HCT116 (cell line): ENCODE measurements around the gene INPP5D.
"Not testable (repeated sequence)": the region's sequence is repeated elsewhere in the genome, so short reads cannot be mapped to it uniquely, and the experiment has no call there.

ENCODE experiments used
- CTCF ChIP-seq, 3 experiments: fragments of 200-600 bp in 1 of 3; sonication (generic) in 1 of 3; IDR thresholded peaks in 2 of 3; conservative IDR thresholded peaks in 1 of 3; 2 replicates each; pipeline ENCODE4 v1.5.1; 2012 to 2017; ENCODE audit warnings: low read depth in 2 of 3, low read length in 2 of 3, antibody characterized with exemption in 1 of 3, borderline replicate concordance in 1 of 3, control low read depth in 1 of 3, mild to moderate bottlenecking in 1 of 3, mixed read lengths in 1 of 3, mixed run types in 1 of 3, moderate library complexity in 1 of 3; ENCODE audit not compliant: insufficient read depth in 1 of 3
- EZH2 ChIP-seq: fragments of 200-600 bp; sonication (generic); IDR thresholded peaks from 2 replicates; pipeline ENCODE4 v1.6.1; 2017; ENCODE audit warnings: antibody characterized with exemption, mixed run types
- EZH2phosphoT487 ChIP-seq: fragments of 200-600 bp; IDR thresholded peaks from 2 replicates; pipeline ENCODE4 v1.6.1; 2018; ENCODE audit warnings: antibody characterized with exemption, borderline replicate concordance
- MAX ChIP-seq: IDR thresholded peaks from 2 replicates; pipeline ENCODE4 v1.6.1; 2012
- POLR2A ChIP-seq: IDR thresholded peaks from 2 replicates; pipeline ENCODE4 v1.7.0; 2011; ENCODE audit warnings: borderline replicate concordance; ENCODE audit not compliant: insufficient read depth, insufficient read length; ENCODE audit errors: extremely low read depth
- POLR2AphosphoS5 ChIP-seq: IDR thresholded peaks from 2 replicates; pipeline ENCODE4 v1.6.1; 2011; ENCODE audit warnings: mild to moderate bottlenecking, low read depth, low read length, moderate library complexity
- RAD21 ChIP-seq: IDR thresholded peaks from 2 replicates; pipeline ENCODE4 v1.6.1; 2012; ENCODE audit warnings: low read depth, mild to moderate bottlenecking
- REST ChIP-seq: IDR thresholded peaks from 2 replicates; pipeline ENCODE4 v1.6.1; 2012; ENCODE audit warnings: low read depth
- SP1 ChIP-seq: IDR thresholded peaks from 2 replicates; pipeline ENCODE4 v1.6.1; 2012; ENCODE audit warnings: low read depth
- ZNF274 ChIP-seq: fragments of 200-500 bp; sonication (Bioruptor generic); IDR thresholded peaks from 2 replicates; pipeline ENCODE4 v1.6.1; 2014; ENCODE audit warnings: mild to moderate bottlenecking, low read depth, low read length, inconsistent platforms

GRCh38 chr2:233052517-233052916, 7.6 kb upstream of the INPP5D start:
- TF ChIP-seq SP1; POLR2AphosphoS5; ZNF274; CTCF (IDR thresholded peaks at IDR 0.05 in 2 of 3, conservative IDR thresholded peaks at IDR 0.05 in 1 of 3; ENCODE audit: borderline replicate concordance in 1 of 3, insufficient read depth in 1 of 3, low read depth in 2 of 3, low read length in 2 of 3); EZH2; EZH2phosphoT487; MAX; REST; POLR2A; RAD21: not testable (repeated sequence)
